GM21825 (cell line): ENCODE measurements around the gene HNRNPH2.

Source experiments
- ATAC-seq: cut with Tn5 transposase; IDR thresholded peaks from one replicate; pipeline ENCODE4 v1.9.1; 2021; ENCODE audit warnings: mild to moderate bottlenecking, moderate library complexity; ENCODE audit not compliant: unreplicated experiment

The HNRNPH2 gene, protein sequence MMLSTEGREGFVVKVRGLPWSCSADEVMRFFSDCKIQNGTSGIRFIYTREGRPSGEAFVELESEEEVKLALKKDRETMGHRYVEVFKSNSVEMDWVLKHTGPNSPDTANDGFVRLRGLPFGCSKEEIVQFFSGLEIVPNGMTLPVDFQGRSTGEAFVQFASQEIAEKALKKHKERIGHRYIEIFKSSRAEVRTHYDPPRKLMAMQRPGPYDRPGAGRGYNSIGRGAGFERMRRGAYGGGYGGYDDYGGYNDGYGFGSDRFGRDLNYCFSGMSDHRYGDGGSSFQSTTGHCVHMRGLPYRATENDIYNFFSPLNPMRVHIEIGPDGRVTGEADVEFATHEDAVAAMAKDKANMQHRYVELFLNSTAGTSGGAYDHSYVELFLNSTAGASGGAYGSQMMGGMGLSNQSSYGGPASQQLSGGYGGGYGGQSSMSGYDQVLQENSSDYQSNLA

GRCh38 chrX:101407748-101408531, at the start of gene HNRNPH2, which contains the start of gene GLA:
TSS of gene HNRNPH2 (plus strand) at chrX:101408222. CDS start at chrX:101411989, 3,767 bp downstream.
TSS of gene GLA (minus strand) at chrX:101407925. CDS start at chrX:101407903, 22 bp downstream.
- ATAC-seq = peak; percentile 93

DNA sequence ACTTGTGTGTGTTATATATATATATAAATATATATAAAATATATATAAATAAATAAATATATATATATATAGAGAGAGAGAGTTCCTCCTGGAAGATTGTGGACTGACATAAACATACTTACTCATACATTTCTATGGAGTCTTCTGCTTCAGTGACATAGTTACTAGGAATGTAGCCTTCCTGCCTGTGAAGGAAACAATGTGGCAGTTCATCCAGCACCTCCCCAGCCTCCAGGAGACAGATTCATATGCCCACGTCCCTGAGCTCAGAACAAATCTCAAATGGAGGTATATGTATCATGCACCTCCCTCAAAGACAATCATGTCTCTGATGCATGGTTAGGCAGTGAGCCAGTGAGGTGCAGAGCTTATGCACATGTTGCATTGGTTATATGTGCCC, 48.1 kb upstream of the HNRNPH2 start:
- ATAC-seq = no peak

DNA sequence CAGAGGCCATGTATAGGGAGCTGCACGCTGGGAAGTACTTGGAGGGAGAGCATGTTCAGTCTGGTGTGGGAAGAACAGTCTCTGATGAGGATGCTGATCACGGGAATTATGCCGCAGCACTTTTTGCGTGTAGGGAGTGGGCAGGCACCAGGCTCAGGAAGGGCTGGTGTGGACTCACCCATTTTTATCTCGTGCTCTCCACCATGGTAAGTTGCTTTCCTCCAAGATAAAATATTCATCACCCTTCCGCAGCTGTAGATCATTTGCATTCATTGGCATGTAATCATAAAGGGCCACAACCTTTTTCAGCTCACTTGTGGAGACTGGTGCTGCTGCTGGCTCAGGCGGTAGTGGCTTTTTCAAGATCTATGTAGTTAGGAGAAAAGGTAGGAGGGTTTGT, 47.6 kb upstream of the HNRNPH2 start:
- ATAC-seq = no peak

DNA sequence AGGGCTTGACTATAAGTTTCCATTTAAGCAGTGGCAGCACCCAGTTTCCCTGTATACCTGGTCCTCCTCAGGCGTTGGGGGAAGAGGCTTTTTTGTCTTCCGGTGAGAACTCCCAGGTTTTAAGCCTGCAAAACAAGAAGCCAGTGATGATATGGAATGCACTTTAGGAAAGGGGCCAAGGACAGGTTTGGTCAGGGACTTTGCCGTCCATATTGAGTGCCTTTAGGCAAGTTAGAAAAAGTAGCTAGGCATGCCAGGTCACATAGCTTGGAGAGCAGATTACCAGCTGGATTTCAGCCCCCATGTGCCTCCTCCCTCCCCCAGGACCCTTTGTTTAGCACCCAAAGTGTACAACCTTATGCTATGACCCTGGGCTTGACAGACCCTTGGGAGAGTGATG, 45.9 kb upstream of the HNRNPH2 start:
- ATAC-seq = no peak

- ATAC-seq = no peak
Measured at GRCh38 chrX:101362757-101363156, 45.3 kb upstream of the HNRNPH2 start.

DNA sequence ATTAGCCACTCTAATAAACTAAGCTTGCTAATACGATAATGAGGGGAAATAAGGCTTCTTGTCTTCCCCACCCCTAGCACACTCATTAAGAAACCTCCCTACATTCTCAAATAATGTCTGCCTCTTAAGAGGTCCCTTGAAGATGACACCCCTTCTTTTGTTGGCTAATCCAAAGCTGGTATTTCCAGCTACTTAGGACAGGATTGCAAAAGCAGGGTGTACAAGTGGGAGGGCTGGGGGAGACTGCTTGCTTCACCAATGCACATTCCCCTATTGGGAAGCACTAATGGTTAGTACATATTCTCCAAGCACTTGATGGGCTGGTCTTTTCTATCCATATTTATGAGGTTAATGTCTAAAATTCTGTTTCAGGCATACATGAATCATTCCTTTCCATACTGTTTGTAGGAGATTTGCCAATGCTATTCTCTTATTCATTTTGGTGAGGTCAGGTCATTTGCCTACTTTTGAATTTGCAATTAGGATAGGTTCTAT, 42.7 kb upstream of the HNRNPH2 start:
- no peak for ATAC-seq

DNA sequence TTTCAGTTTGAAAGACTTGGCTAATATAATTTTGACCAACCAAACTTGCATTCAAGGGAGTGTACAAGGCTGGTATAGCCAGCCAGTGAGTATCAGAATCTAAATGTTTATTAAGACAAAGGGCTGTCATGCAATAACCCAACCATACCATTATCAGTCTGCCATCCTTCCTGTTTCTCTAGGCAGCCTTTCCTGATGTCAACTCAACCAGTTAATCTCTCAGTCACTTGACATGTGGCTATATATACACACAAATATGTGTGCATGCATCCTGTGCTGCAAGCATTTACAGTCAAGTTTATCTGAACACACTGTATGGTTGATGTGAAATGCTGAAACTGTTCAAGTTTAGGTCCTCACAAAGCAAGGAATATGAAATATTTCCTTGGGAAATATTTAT, 39.2 kb upstream of the HNRNPH2 start:
- ATAC-seq = no peak

- no peak for ATAC-seq
Measured at GRCh38 chrX:101369687-101370086, 38.3 kb upstream of the HNRNPH2 start.

- peak; percentile 74 for ATAC-seq
Measured at GRCh38 chrX:101370888-101371504, 37.0 kb upstream of the HNRNPH2 start.

GRCh38 chrX:101377547-101377946, 30.5 kb upstream of the HNRNPH2 start:
- ATAC-seq = no peak

DNA sequence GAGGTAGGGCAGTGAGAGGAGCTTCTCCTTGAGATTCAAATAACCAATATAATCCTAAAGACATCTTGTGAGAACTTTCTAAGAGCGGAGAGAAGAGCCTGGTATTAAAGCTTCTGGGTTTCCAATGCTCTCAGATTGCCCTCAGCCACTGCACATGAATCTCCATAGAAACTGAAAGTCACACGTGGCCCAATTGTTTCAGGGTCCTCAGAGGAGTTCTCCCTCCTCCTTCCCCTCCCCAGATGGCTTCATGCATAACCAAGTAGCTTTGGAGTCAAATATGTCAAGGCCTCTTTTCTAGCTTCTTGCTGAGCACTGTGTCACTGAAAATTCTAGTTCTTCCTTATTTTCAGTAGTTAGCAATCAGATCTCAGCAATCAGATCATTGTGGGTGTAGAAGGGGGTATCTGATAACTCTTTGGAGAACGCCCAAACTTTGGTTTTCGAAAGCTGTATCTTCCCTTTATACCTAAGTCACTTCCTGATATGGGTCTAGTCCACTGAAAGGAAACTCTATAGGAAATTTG, 24.3 kb upstream of the HNRNPH2 start:
- ATAC-seq = peak; percentile 75

GRCh38 chrX:101385026-101385684, 22.9 kb upstream of the HNRNPH2 start:
- no peak for ATAC-seq

DNA sequence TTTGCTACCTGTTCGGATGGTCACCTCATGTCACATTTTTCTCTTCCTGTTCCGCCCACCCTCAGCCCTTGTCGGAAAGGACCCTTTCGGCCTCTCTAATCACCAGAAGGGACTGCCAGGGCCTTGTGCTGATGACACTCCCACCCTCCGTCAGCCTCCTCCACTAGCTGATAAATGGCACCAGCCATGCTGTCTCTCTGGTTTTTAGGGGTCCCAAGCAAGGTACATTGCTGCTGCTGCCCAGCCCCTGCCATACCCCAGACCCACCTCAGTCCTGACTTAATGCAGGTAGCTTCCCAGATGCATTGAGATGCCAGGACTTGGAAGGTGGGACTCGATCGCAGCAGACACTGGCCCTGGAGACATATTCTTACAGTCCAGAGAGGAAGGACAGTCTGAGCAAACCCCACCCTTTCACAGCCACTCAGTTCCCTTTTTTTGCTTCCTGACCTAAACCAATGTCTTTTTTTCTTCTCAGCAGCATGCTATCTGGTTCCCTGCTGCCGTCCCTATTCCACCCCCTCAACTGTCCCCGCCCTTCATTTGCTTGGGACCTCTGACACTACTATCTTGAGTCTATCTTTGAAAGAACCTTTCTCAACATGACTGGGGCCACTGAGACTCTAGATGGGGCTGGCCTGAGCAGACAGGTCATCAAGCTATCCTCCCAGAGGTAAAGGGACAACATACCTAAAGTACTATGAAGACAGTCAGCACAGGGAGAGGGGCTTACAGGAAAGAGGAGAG, 22.1 kb upstream of the HNRNPH2 start, which contains the start of gene BTK:
BTK (minus strand) TSS at position 397 of the 747 bp plus-strand sequence. CDS start 10,907 bp downstream, outside the sequence.
- peak; percentile 58 for ATAC-seq

- ATAC-seq = no peak
Measured at GRCh38 chrX:101386542-101386885, 21.5 kb upstream of the HNRNPH2 start.

DNA sequence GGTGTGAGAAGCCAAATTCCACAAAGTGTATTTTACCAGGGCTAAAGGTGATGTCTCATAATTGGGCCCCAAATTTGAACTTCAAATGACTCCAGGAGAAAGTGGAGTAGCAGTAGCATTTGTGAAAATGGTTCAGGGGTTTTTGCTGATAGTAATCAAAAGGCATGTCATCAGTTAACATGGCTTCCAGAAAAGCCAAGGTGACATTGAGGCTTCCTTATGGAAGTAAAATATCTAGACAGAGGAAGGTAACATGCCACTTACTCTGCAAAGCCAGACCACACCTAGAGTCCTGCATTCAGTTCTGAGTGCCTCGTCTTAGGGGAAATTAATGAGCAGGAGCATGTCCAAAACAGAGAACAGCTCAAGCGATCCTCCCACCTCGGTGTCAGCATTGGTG, 19.4 kb upstream of the HNRNPH2 start:
- ATAC-seq = no peak

DNA sequence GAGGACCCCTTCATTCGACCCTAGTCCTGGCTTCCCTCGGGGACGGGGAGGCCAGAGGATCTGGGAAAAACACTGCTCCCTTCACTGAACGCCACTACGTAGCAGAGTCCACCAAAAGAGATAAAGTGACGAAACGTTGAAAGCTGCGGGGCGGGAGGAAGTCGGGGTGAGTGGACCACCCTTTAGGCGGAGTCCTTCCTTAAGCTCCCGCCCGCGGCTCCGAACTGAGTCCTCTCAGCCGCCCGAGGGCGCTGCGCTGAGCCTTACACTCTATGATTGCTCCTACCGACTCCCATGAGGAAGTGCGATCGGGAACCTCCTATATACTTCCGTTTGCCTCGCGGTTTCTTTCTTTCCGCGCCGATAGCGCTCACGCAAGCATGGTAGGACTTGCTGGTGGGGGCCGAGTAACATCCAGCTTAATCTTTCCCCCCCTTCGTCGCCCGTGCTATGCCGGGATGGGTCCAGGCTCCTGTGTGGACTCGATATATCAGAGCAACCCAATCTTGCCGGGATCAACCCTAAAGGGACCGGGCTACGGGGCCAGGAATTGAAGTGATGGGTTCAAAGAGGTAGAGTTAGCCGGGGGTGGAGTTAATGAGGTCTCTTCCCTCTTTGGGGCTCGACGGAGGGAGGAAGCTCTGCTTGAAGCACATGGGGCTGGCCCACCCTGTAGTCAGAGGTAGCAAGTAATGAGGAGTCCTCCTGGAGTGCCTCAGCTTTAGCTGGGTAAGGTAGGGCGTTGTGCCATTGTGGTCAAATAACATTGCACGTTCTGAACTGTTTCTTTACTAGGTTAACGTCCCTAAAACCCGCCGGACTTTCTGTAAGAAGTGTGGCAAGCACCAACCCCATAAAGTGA, 17.1 kb upstream of the HNRNPH2 start, which contains the start of gene RPL36A:
RPL36A (plus strand) TSS at position 348 of the 862 bp plus-strand sequence; CDS start at position 381, 33 bp downstream.
- peak; percentile 82 for ATAC-seq

GRCh38 chrX:101391831-101392230, 16.2 kb upstream of the HNRNPH2 start:
- ATAC-seq = no peak

DNA sequence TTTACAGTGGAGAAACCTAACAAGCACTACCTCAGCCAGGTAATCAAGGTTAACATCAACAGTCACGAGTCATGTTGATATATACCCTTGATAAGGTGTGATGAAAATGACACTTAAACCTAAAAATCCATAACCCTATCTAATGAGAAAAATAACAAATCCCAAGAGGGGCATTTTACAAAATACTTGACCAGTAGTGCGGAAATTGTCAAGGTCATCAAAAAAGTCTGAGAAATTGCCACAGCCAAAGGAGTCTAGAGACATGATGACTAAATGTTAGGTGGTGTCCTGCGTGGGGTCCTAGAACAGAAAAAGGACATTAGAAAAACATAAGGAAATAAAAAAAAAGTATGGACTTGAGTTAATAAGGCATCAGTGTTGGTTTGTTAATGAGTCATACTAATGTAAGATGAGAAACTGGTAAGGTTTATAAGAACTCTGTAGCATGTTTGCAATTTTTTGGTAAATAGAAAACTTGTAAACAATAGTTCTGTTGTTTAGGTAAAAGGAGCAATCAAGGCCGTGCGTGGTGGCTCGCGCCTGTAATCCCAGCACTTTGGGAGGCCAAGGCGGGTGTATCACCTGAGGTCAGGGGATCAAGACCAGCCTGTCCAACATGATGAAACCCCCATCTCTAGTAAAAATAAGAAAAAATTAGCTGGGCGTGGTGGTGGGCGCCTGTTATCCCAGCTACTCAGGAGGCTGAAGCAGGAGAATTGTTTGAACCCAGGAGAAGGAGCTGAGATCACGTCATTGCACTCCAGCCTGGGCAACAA, 14.3 kb upstream of the HNRNPH2 start:
- ATAC-seq = no peak
